CD4-positive, alpha-beta T cell treated with Interleukin-17A for 4 hours (primary cell): ENCODE results near the gene DHTKD1.
"Not testable (repeated sequence)": the region's sequence is repeated elsewhere in the genome, so short reads cannot be mapped to it uniquely, and the experiment has no call there.

Source experiments
- DNase-seq: peaks from one replicate; pipeline ENCODE4 v3.0.0-alpha.2; 2020; ENCODE audit warnings: mixed read lengths

The DHTKD1 gene

DNA sequence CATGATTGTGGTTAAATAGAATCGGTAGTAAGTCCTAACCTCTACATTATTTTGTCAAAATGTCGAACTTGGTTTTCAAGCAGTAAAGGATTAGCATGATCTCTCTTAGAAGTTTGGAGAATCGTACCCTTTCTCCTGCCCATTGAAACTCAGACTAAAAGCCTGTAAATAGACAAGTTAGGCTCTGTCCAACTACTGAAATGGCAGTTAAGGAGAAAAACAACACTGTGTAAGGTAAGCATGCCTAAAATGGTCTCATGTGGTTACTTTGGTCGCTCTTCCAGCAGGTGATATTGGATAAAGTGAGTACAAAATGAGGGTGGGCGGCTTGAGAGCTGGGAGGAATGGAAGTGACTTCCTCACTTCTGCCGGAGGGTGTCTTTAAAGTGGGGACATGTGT lies 85.8 kb downstream of the DHTKD1 start:
- DNase-seq: no peak

DNA sequence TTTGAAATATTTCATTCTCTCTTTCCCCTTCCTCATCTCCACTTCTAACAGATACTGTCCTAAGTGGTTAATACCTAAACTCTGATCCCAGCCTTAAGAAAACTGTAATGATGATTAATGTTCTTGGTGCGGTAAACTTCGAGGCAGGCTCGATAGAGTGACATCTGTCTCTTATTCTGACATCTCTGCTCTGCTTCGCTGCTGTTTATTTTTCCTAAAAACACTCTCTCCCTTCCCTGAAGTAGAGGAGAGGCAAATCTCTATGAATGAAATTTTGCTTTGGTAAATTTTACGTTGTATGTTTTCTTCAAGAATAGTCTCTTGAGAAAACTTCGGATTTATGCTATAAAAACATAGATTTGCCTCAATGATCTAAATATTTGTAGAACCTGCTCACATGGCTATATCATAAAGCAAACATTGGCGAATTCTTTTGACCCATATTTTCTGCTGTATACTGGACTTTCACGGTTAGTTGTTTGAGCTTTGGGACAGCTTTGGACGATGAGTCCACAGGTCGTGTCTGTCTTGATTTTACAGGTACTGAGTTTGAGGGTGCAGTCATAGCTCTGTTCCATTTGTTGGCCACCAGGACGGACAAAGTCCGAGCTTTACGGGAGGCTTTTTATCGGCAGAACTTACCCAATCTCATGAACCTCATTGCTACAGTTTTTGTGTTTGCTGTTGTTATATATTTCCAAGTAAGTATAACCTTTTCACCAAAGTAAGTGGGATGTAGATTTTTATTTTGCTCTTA lies 87.8 kb downstream of the DHTKD1 start:
- no peak for DNase-seq

DNA sequence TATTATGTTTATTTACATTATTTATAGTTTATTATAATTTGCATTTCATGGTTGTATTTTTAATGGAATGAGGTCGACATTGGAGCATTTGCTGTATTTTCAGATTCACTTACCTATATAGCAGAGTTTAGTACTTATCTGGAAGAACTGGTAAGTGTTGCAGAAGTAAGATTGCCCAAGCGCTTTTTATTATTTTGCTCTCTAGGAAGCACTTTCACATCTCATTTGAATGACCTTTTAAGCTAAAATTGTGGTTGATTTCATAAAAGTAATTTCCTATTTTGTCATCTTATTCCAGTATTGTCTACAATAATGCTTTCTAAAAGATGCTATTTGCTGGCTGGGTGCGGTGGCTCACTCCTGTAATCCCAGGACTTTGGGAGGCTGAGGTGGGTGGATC lies 89.4 kb downstream of the DHTKD1 start:
- DNase-seq: no peak

DNA sequence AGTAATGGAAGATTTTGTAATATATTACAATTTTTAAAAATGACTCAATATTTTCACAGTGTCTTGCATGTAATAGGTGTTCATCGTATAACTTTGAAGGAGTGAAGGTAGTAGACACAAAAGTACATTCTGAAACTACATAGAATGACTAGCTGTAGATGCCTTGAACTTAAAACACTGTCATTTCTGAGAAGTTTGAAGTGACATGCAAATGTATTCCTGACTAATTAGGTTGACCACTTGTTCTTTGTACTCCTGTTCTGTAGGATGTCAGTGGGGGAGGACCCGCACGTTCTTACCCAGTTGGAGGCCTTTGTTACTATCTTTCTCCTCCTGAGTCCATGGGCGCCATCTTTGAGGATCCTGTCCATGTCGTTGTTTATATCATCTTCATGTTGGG lies 91.9 kb downstream of the DHTKD1 start:
- no peak for DNase-seq

DNA sequence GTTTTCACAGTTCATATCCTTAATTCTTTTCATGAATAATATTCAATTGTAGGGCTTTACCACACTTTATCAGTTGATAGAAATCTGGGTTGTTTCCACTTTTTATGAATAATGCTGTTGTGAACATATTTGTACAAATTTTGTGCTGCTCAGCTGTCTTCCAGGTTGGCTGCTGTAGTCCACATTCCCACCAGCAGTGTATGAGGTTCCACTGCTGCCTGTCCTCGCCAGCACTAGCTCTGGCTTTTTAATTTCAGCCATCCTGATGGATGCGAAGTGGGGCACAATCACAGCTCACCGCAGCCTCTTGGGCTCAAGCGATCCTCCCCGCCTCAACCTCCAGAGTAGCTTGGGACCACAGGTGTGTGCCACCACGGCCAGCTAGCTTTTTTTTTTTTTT lies 94.2 kb downstream of the DHTKD1 start:
- no peak for DNase-seq

DNA sequence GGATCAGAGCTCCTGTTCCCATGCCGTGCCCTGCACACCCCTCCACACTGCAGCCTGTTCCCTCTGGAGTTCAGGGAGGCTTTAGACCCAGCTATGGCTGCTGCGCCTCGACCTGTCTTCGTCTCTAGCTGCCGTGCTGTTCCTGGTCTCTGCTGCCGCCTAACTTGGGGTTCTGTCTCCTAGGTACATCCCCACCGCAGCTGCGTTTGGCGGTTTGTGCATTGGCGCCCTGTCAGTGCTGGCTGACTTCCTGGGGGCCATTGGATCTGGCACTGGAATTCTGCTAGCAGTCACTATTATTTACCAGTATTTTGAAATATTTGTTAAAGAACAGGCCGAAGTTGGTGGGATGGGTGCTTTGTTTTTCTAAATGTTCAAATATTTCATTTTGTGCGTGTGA lies 95.3 kb downstream of the DHTKD1 start:
- no peak for DNase-seq

DNA sequence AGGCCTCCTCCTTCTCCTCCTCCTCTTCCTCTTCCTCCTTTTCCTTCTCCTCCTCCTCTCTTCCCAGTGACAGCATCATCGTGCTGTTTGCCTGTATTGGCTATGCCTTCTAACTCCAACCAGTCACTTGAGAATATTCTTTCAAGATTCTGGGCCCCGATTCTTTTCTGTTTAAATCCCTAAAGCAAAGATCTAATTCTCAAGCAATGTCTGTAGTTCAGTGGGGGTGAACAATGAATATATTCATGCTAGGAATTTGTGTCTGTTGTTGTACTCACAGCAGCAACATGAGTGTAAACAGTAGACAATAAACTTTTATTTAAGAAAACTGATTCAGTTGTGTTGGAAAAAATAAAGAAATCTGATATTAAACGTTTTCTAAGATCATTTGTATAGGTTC lies 96.3 kb downstream of the DHTKD1 start:
- no peak for DNase-seq

DNA sequence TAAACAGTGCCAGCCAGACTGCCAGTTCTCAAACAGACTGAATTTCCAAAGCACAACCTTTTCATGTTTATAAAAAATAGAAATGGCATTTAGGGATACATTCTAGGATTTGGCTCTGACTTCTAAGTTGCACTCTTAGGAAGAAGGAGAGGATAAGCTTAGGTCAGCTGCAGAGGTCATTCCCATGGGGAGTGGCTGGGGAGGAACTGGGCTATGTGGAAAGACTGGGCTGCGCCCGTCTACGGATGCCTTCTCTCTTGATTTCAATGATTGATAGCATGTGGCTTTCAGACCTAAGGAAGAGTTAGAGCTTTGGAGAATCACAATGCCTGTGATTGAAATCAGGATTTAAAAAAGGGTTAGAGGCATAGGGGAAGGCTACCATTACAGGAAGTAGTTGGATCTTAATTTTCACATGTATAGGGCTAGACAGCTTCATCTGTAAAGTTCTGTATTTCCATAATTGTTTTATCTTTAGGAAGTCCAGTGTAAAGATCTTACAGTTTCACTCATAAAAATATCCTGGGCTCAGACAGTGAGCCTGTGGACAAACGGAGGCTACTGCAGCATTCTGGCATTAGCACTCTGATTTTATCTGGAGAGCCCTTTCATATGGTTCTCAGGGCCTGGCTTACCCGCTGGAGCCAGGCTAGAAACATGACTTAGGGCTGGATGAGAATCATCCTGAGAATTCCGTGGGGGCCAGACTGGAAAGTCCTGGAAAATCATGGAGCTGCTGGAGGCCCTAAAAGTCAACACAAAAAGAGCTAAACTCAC lies 97.4 kb downstream of the DHTKD1 start:
- no peak for DNase-seq

DNA sequence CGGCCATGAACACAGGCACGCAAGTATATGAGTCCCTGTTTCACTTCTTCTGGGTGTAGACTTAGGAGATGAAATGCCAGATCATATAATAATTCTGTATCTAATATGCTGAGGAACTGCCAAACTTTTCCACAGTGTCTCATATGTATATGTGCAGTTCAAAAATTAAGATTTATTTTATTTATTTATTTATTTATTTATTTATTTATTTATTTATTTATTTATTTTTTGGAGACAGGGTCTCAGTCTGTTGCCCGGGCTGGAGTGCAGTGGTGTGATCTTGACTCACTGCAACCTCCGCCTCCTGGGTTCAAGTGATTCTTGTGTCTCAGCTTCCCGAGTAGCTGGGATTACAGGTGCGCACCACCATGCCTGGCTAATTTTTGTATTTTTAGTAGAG lies 102.8 kb downstream of the DHTKD1 start:
- not testable (repeated sequence) for DNase-seq
